HUDEP-2 (cell line): ENCODE data around the gene DUSP6.
"Not testable (repeated sequence)": the region's sequence is repeated elsewhere in the genome, so short reads cannot be mapped to it uniquely, and the experiment has no call there.

Experiments
- DNase-seq, 76 experiments: peaks; one replicate each; lab custom pipeline; 2025; ENCODE audit not compliant: unreplicated experiment in 76 of 76; lab: John Stamatoyannopoulos, UW

The DUSP6 gene

GRCh38 chr12:89353188-89353822 is 1.0 kb upstream of the DUSP6 start:
- DNase-seq, result peak in 51 of 76 experiments; percentile 9 to 75 (median 54)

GRCh38 chr12:89352242-89352491 is 134 bp downstream of the DUSP6 start:
- DNase-seq, result no peak

GRCh38 chr12:89351489-89352241 is 636 bp downstream of the DUSP6 start:
- peak in 17 of 76 experiments; percentile 5 to 74 (median 42) for DNase-seq

GRCh38 chr12:89350630-89351488 is 1.4 kb downstream of the DUSP6 start:
- DNase-seq, result peak in 6 of 76 experiments; percentile 9 to 28 (median 16)

DNA sequence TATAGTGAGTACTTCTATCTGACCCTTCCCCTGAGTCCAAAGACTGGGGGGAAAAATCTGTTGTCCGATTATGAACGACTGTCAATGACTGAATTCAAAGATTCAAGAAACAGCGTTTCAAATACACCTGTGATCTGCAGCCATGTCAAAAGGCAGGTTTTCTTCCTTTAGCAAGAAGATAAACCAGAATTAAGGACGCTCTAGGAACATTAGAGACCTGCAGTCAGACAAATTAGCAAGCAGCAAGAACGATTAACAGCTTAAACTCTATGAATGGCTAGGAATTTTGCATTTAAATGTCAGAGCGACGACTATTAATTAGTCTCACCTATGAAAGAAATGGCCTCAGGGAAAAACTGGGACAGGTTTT is 2.1 kb downstream of the DUSP6 start:
- DNase-seq, result no peak

DNA sequence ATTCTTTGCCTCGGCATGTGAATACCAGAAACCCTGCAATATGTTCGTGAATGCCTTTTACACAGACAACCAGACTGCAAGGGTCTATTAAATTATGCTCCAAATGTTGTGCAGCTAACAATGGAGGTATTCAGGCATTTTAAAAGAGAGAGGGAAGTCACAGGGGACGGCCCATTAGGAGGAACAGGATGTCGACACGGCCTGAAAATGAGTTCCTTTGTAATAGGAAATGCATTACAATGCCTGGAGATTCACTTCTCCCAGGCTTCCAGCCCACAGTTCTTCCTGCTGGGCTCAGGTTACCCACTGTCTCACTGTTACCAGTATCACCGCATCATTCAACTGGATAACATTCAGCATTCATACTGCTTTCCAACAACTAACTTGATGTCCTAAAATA is 2.5 kb downstream of the DUSP6 start:
- peak in 1 of 76 experiments; percentile 3 for DNase-seq

- no peak for DNase-seq
These were observed 3.2 kb downstream of the DUSP6 start for GRCh38 chr12:89348894-89349699.

DNA sequence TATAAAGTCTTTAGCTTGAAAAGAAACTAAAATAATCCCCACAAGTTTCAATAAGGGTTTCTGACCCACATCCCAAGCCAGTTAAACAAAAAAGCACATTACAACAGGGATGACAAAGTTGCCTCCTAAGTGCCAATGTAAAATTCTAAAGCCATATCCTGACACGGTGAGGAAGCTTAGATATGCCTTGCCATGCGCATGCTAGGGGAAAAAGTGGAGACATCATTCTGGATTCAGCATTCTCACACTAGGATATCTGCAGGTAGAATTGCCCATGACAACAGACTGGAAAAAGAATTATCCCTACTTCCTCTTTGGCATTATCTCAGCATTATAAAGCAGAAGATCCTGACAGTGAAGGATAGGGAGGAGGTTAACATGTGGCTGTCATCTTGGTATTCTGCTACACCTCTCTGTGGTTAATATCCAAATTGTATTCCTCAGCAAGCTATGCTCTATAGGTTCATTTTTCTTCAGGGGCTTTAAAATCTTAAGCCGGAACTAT is 4.9 kb downstream of the DUSP6 start:
- DNase-seq, result peak in 1 of 76 experiments; percentile 4

- peak in 2 of 76 experiments; percentile 17 to 28 for DNase-seq
These were observed 5.5 kb downstream of the DUSP6 start for GRCh38 chr12:89346741-89347324.

DNA sequence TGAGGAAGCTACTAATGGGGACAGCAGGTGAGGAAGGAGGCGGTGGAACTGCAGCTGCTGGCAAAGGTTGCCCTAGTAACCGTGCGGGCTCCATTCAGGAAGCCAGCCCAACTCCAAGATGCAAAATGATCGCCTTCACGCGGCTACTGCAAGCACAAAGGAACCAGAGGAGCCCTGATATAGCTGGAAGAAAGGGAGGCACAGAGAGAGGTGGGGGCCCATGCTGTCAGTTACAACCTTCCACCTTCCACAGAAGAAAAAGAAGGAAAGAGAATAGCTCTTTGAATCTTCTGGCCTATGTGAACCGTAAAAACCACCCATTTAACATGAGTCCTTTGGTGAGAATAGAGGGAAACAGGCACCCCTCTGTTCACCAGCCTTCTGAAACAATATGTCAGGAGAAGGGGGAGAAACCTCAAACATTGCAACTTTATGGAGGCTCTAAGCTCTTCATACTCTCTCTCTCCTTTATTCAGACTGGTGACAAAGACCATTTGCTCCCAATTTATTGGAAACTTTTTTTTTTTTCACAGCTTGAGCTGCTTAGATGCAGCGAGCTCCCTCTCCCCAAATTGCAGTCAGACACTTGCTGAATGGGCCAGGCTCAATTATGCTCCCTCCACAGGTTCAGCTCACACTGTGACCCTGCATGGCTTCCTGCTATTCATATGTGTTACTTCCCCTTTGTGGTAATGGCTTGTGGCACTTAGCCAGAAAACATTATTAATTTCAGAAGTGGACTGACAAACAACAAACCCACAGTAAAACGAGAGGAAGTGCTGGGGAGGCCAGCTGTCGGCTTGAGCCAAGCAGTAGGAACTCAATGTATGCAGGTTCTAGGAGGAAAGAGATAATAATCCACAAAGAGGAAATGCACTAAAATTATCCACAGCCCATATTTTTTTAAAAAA is 6.2 kb downstream of the DUSP6 start:
- DNase-seq, result peak in 59 of 76 experiments; percentile 4 to 88 (median 53)

- DNase-seq, result no peak
These were observed 6.9 kb downstream of the DUSP6 start for GRCh38 chr12:89345376-89345775.

DNA sequence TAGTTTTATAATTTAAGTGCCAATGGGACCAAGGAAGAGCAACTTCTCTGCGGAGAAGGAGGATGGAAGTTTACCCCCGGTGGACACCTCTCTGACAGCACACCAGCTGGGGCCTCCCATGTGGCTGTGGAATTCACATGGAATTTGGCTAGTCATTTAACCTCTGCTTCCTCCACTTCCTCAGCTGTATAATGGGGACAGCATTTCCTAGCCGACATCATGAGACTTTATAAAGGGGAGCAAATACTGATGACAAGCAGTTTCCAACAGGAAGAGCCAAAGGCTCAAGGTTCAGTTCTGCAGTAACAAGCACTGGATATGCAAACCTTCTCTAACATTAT is 7.5 kb downstream of the DUSP6 start:
- DNase-seq, result no peak

GRCh38 chr12:89344043-89344861 is 8.0 kb downstream of the DUSP6 start:
- no peak for DNase-seq

DNA sequence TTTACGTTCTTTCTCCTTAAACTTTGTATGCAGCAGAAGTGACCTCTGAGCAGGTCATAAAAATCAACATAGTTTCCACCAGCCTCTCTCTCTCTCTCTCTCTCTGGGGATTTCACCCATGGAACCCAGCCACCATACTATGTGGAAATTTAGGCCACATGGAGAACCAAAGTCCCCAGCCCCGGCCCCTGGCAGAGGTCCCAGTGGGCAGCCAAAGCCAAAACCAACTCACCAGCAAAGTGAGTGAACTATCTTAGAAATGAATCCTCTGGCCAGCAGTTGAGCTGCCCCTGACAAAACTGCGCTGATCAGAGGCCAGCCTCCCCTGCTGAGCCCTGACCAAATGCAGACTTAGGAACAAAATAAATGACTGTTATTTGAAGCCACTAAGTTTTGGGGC is 9.2 kb downstream of the DUSP6 start:
- no peak for DNase-seq

- DNase-seq, result no peak
These were observed 11.4 kb downstream of the DUSP6 start for GRCh38 chr12:89340861-89341260.

DNA sequence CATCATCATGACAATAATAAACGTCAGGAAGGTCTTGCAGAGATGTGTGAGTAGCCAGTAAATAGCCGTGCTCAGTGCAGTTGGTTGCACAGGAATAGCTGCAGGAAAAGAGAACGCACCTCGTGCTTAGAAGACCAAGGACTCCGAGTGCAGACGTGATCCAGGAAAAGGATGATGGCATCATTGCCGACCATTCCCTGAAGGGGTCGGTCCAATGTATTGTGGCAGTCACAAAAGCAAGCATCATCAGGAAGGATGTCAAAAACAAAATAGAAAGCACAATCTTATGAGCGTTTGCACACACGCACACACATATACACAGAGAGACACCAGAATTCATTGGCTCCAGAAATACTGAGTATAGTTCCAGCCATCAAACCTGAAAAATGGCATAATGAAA is 12.8 kb downstream of the DUSP6 start:
- no peak for DNase-seq

GRCh38 chr12:89337136-89337535 is 15.2 kb downstream of the DUSP6 start:
- DNase-seq, result not testable (repeated sequence)

- no peak for DNase-seq
These were observed 16.7 kb downstream of the DUSP6 start for GRCh38 chr12:89335452-89336244.
